A172 (cell line): ENCODE results near the gene NKAIN1. TPM values are rescaled to one million over a fixed set of nuclear protein-coding genes. Genes with fewer than 3 reads are reported as not detected.

Experiments used
- DNase-seq: peaks from one replicate; pipeline ENCODE4 v3.0.0-alpha.2; 2015; ENCODE audit warnings: low spot score
- total RNA-seq: library from RNA; depleted of rRNA; stranded (reverse); fragments of >200 nt; shearing (Covaris generic); gene quantifications from 2 replicates; pipeline ENCODE4 v1.2.3, GENCODE V29; 2014

Gene NKAIN1
- total RNA-seq, 1 experiment from 2014 or later = 3.3 TPM

DNA sequence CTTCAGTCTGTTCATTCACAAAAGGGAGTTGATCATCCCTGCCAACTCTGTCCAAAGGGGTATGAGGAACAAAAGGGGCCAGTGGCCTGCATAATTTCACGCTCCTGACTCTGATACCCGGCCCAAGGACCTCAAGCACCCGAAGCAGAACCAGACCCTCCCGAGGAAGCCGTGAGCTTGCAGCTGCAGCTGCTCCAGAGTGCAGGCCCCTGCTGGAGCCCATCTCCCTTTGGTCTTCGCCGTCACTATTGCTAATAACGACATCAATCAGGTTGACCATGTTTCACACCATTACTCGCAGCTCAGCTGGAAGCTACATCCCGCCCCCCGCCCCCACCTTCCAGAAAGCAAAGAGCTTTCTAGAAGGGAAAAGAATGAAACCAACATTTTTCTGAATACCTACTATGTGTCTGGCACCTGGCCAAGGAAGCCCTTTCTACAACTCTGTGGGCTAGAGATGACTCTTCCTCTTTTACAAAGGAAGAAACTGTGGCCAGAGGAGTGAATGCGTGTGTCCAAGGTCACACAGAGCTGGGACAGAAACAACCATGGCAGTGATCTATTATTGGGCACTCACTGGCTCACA, 5.5 kb downstream of the NKAIN1 start:
- no peak for DNase-seq

DNA sequence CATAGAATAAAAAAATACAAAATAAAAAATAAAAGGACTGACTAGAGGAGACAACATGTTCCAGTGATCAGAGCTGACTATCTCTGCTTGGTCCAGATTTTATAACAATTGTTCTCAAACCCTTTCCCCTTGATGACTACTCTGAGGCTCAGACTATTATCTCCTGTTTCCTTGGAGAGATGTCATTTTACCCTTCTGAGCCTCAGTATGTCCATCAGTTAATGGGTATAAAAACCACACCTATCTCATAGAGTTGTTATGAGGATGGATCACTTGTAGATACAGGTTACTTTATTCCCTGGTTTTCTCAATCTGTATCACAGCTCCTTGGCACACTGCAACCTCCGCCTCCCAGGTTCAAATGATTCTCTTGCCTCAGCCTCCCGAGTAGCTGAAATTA, 7.0 kb downstream of the NKAIN1 start:
- no peak for DNase-seq

DNA sequence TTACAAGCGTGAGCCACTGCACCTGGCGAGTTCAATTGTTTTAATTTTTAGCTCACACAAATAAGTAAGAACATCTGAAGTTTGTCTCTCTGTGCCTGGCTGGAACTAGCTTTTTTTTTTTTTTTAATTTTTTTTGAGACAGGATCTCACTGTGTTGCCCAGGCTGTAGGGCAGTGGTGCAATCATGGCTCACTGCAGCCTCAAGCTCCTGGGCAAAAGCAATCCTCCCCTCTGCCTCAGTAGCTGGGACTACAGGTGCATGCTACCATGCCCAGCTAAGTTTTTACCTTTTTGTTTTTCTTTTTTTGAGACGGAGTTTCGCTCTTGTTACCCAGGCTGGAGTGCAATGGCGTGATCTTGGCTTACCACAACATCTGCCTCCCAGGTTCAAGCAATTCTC, 7.9 kb downstream of the NKAIN1 start:
- no peak for DNase-seq

DNA sequence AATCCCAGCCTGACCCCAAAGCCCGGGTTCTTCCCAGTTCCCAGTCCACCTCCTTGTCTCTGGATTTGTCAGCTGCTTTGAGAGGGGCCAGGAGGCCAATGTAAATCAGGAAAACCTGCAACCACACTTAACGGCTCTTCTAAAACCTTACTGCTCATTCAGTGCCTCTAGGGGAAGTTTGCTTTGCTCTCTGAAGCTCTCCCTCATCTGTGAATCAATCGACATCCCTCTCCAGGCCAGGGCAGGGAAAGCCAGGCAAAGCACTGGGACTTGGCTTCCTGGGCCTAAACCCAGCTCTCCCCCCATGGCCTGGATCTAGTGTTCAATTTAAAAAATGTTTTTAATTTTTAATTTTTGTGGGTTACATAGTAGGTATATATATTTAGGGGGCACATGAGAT, 9.3 kb downstream of the NKAIN1 start:
- no peak for DNase-seq

DNA sequence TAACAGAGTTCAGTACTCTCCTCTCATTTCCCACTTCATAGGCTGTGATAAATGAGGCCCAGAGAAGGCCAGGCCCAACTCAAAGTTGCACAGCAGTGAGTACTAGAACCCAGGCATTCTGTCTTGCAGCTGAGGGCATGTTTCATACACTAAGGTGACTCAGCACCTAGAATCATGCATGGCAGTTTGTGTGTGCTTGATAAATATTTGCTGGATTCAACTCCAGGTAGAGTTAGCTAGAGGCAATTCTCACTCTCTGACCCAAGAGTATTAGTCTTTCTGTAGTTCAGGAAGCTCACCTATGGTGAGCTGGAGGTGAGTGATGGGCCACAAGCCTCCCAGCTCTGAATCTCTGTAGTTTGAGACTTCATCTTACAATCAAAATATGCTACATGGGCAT, 10.7 kb downstream of the NKAIN1 start:
- DNase-seq = no peak

DNA sequence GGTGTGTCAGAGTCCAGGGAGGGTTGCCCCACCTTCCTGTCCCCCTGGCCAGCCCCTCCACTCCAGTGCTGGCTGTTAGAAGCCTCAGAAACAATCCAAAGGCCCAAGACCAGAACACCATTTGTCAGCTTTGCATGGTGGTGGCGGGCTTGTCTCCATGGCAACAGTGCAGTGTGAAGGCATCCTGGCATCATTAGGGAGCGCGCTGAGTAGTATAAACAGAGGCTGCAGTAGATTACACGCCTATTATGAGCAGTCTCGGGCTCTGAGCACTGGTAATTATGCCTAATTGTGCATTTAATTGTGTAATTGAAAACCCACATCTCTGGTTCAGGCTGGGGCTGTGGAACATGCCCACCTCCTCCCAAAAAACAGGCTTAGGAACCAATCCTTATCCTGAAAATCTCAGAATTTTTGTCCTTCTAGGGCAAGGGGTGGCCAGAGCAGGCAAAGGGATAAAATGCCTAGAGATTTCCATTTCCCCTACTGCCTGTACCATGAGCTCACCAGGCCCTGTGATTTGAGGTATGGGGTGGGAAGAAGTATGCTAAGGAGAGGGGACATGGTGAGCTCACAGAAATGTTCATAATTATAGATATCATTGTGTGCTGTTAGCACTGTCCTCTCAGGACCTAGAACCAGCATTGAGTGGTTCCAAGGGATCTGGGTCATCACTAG, 11.7 kb downstream of the NKAIN1 start:
- no peak for DNase-seq

DNA sequence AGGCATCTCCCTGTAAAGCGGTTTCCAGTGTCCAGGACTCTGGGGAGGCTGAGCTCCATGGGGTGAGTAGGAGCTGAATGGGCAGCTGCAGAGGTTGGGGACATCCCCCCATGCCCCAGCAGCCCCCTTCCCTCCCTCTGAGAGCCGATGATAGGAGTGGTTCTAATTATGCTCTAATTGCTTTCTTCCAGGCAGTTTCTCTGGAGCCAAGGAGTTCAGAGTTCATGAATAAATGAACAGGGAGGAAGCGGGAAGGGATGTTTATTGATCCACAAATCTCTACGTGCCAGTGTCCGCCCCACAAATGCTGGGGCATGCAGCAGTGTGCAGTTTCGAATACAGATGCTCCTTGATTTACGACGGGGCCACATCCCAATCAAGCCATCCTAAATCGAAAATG, 15.6 kb downstream of the NKAIN1 start:
- no peak for DNase-seq

DNA sequence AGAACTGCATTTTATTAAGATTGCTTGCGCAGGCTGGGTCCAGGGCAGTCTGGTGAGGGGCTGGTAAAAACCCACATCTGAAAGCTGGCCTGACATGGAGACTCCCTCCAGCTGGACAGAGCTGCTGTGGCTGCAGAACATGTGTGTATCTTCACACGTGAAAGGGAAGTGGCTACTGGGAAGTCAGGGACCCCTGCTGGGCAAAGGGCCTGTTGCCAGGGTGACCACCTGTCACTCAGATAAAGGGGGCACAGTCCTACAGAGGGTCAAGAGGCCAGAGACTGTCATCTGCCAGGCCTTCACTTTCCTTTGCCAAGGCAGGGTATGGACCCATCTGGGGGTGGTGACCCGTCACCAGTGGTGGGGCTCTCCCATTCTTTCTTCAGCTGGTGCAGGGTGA, 17.5 kb downstream of the NKAIN1 start:
- no peak for DNase-seq

DNA sequence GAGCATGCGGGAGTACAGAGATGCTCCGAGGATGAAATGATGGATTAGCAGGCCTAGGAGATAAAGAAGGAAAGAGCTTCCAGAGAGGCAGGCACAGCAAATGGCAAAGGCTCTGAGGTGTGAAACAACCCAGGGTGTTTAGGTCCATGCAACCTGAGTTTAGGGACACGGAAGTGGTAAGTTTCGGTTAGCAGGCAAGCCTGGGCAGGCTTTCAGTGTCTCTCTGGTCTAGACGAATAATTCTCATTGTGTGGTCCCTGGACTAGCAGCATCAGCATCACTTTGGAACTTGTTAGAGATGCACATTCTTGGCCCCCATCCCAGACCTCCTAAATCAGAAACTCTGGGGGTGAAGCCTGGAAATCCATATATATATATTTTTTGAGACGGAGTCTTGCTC, 18.6 kb downstream of the NKAIN1 start:
- DNase-seq = no peak

DNA sequence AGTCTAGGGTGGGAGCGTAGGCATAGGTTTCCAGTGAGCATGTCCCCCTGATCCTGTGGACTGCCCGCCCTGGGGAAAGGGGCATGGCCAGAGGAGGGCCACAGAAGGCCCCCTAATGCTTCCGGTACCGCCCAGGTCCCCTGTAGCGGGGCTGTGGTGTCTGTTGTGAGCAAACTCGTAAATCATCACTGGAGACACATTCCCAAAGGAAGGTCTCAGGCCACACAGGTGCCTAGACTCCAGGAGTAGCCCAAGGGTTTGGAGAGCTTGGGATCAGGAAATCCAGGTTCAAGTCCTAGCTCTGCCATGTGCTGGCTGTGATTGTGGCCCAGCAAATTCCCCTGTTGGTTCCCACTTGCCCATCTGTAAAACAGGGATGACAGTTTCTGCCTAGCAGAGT, 20.2 kb downstream of the NKAIN1 start:
- no peak for DNase-seq

DNA sequence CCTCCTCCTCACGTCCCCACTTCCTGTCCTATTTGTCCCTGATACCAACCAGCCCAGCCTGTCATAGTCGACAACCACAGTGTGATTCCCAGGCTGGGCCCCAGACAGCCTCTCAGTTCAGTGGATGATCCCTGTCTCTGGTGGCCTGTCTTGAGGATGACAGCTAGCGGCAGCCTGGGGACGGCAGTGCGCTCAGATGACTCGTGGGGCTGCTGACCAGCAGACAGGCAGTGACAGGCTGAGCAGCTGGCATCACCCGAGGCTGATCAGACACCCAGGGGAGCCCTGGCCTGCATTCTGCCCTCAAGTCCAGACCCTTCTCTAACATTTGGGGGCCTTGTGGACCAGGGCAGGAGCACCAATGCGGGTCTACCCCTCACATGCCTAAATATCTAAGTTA, 21.0 kb downstream of the NKAIN1 start:
- DNase-seq = no peak

DNA sequence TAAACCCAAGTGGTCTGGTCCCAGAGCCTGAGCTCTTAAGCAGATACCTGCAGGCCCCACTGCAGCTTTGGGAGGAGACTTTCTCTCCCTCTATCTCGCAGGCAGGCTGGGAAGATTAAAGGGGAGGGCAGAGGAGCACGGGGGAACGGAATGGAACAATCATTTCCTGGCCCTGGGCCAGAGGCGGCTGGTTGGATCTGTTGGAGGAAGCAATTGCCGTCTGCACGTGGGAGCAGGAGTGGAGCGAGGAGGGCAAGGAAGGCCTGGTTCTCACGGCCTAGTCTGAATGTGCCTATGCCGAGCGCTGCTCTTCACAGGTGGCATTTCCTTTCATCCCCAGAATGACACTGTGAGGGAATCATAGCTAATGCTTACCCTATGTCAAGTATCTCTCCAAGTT, 23.7 kb downstream of the NKAIN1 start:
- DNase-seq = no peak

DNA sequence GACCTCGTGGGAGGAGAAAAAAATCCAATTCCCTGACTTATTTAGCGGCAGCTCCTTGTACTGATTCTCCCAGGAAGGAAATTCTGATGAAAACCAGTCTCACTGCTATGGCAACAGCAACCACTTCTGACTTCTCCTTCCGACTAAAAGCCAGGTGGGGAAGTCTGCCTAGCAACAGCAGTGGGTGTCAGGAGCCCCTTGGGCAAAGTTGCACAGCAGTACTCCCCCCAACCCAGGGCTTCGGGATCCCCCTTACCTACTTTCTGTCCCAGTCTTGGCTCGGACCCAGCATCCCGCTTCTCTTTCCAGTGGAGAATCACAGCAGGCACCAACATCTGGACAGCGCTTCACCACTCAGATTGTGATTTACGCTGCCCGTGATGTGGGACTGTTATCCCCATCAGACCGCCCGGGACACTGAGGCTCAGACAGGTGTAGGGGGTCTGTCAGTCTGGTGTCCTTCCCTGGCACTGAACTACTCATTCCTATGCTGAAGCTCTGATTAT, 24.6 kb downstream of the NKAIN1 start:
- no peak for DNase-seq

DNA sequence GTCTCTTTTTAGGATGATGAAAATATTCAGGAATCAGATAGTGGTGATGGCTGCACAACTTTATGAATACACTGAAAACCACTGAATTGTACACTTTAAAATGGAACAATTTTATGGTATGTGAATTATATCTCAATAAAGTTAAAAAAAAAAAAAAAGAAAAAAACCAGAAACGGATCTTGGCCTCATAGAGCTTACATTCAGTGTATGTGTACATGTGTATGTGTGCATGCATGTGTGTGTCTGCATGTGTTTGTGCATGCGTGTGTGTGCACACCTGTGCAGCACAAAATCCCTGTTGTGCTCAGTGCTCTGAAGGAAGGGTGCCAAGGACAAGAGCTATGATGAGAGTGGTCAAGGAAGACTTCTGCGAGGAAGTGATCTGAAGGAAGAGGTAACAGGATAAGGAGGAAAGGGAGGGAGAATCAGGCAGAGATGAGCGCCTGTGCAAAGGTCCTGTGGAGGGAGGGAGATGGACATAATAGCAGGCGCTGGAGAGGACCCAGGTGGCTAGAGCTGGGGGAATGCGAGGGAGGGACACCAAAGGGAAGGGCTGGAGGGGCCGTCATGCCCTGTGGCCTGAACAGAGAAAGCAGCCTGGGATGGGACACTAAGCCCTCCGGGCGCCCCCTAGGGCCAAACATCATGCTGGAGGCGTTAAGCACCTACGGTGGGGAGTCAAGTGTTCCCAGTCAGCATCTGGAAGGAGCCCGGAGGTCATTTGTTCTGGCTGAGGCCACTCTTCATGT, 25.2 kb downstream of the NKAIN1 start:
- no peak for DNase-seq

DNA sequence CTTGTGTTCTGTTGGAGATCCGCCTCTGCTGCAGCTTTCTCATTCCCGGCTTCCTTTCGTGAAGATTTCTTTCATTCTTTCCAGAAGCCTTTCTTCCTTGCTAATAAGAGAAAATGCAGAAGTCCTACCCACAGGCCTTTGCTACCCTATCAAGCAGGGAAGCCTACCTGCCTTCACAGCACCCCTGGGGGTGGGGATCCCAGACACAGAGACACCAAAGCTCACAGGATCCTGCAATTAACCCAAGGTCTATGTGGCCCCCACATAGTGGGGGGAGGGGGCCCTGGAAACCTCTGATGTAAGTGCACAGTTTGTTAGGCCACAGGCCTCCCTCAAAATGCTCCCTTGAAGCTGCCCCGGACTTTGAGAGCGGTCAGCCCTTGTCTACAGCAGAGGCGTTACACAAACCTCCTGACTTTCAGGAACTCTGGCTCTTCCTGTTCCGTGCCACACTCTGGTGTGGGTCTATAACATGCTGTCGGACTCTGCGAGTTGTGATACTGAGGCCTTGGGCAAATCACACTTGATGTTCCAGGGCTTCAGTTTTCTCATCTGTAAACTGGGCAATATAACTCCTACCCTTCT, 31.2 kb downstream of the NKAIN1 start:
- DNase-seq = no peak

DNA sequence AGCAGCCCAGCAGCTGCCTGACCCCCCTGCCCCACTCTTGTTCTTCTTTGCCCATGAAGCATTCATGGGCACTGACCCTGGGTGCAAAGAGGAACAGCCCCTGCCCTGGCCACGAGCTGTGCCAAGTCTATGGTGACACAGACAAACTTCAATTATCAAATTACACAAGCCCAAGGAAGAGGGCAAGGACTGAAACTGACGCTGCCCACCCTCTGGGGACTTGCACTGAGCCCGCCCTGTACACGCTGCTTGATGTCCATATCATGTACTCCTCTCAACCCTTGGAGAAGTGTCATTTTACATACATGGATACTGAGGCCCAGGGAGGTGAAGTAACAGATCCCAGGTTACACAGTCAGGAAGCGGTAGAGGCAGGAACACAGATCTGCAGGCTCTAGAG, 32.1 kb downstream of the NKAIN1 start:
- DNase-seq = no peak

DNA sequence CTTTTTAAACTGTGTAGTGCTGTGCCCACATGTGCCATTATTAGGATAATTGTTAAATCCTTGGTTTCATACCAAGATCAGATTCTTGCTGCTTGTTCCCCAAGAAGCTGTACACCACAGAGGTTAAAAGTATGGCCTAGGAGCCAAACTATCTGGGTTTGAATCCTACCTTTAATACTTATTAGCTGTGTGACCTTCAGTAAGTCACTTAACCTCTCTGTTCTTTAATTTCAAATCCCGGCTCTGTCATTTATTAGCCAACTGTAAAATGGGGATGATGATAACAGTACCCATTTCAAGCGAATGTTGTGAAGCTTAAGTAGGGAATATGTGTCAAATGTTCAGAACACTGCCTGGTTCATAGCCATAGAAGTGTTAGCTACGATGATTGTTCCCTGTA, 32.6 kb downstream of the NKAIN1 start:
- DNase-seq = no peak

DNA sequence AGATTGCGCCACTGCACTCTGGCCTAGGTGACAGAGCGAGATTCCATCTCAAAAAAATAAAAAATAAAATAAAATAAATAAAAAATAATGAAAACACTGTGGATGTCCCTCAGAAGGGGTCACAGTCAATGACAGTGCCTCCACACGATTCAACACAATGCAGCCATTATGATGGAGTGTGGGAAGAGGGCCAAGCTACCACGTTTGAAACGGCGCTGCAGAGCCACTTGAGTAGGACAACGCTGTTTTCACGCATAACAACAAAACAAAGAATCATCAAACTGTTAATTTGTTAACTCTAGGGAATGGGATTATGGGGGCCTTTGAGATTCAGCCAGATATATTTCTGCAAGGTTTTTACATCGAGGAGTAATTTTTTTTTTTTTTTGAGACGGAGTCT, 36.5 kb downstream of the NKAIN1 start:
- no peak for DNase-seq

DNA sequence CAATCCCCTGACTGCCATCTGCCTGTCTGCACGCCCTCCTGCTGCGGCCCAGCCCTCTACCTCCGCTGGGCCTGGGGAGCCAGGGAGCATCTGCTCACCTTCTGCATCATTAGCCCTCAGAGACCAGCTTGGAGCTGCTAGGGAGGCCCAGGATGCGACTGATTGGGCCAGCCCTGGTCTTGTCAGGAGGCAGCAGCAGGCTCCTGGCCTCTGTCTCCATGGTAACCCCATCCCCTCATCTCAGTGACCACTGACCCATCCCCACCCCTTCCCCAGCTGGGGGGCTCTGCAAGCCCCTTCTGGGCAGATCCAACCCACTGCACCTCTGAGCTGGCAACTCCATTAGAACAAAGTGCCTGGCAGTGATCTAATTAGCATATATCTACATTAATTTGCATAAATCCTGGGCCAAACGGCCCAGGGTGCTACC, 37.7 kb downstream of the NKAIN1 start:
- no peak for DNase-seq

DNA sequence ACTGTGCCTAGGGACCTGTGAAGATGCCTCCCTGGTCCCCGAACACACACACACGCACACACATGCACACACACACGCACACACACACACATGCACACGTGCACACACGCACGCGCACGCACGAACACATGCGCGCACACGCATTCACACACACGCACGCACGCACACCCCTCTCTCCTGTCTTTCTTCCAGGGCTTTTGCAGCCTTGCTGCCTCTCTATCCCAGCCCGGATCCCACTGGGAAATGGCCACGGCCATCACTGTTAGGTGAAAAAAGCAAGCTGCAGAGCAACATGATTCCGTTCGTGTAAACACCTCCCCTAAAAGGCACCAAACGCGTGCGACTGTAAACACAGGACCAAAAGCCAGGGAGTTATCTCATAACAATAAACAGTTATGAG, 39.7 kb downstream of the NKAIN1 start:
- DNase-seq = no peak

DNA sequence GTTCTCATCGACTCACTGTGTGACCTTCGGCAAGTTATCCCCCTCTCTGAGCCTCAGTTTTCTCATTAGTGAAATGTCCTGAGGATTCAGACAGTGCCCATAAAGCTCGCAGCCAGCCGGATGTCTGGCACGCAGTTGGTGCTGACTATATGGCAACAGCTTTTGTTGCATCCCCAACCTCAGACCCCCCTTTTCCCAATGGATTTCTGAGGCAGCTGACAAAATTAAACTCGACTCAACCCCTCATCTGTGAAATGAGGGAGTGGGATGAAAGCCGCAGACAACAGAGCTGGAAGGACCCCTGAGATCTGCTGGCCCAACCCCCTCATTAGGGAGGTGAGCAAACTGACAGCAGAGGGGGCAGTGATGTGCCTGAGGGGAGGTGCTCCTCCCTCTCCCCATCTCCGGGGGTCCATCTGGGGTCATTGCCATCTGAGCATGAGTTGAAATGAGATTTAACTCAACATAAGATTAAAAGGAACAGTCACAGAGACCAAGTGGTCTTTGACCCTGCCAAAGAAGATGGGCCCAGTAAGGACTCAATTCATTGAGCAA, 40.4 kb downstream of the NKAIN1 start:
- DNase-seq = no peak

DNA sequence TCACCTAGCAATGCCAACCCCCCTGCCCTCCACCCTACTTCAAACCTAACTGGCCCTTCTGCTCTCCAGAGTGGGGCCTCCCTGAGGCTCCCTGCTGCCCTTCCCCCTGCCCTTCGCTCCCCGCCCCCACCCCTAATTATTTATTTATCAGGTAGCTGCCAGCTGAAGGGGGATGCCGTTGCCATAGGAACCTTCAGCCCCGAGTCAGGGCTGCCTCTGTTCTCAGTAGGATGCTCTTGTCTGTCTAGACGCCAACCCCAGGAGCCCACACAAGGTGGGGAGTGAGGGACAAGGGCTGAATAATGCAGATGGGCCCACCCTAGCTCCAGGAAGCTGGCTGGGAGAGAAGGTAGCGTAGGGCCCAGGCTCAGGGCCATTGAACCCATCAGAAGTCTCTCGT, 41.1 kb downstream of the NKAIN1 start:
- DNase-seq = no peak
